Muscle of arm (tissue), 12 donors: Measurements from ENCODE around the gene CDON. TPM values are rescaled to one million over a fixed set of nuclear protein-coding genes. Genes with fewer than 3 reads are reported as not detected.

Source experiments
- DNase-seq: peaks from one replicate; pipeline ENCODE4 v3.0.0-alpha.2; 2013
- polyA plus RNA-seq, 12 donors: library from polyadenylated mRNA; unstranded; fragments of 120-200 nt; gene quantifications; one replicate each; pipeline ENCODE4 v1.2.1, GENCODE V29; 2013; ENCODE audit not compliant: insufficient read length in 12 of 12

Gene CDON
- polyA plus RNA-seq, 12 donors: 12.4 to 74.0 (median 27.3) TPM; not detected in 1

DNA sequence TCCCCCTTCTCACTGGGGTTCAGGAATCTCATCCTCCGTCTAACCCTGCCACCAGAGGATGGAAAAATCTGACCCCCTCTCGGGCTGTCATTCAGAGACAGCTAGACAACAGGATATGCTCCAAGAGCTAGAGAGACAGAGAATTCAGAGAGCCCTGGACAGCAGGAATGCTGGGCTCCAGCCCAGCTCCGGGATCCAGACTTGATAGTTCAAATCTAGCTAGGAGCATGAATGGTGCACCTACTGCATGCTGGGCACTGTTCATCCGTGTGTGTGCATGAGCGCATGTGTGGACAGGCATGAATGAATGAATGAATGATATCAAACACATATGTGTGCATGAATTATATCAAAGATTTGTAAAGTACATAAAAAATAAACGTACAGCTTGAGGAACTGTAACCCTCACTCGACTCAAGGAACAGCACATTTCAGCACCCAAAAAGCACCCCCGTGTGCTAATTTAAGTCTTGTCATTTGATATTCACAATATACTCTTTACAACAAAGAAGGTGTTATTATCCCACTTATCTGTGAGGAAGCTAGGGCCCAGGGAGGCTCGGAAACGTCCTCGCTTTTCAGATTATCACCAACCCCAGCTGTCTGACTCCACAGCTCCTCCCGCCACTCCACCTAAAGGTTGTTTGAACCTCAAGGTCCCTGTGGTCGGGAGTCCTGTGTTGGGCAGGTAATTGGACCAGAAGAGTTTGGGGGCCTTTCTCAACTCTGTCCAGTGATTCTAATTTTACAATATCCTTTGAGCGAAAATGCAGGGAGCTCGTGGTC lies 117.5 kb downstream of the CDON start:
- no peak for DNase-seq

DNA sequence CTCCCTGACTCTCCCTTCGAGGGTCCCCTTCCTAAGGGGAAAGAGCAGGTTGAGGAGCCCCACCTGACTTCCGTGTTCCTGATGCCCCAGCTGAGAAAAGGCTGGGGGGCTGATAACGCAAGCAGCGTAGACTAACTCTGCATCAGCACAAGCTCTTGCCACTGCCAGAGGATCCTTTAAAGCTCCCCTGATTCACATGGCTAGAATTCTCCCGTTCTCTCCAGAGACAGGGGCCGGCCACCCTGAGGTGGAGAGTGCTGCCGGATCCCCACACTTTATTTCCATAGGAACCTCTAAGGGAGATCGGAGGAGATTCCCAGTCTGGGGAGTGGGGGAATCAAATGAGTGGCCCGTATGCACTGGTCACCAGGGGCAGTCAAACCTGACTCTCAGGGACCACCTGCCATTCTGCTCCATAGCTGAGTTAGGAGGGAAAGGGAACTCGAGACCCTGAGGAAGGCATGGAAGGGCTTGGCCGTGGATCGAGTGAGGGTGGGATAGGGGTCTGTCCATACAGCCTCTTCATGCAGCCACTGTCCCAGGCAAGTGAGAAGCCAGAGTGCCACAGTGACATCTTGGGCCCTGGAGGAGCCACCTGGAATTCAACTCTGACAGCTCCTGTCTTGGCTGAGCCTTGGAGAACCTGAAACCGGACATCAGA lies 118.2 kb downstream of the CDON start:
- no peak for DNase-seq

DNA sequence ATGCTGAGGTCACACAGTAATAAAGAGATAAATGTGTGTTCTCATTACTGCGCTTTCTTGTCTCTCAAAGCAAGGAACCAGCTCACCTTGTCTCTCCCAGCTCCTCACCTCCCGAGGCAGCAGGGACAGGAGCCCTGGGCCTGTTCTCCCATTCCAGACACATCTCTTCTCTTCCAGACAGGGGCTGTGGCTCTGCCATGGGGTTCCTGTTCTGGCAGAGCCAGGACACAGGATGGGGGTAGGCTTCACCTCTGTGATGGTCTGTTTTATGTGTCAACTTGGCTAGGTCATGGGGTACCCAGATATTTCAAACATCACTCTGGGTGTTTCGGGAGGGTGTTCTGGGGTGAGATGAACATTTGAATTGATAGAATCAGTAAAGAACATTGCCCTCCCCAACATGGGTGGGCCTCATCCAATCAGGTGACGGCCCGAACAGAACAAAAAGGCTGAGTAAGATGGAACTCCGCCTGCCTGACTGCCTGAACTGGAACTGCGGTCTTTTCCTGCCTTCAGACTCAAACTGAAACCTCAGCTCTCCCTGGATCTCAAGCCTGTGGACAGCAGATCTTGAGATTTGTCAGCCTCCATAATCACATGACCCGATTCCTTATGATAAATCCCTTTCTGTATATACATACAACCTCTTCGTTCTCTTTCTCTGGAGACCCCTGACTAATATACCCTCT lies 118.9 kb downstream of the CDON start:
- no peak for DNase-seq

DNA sequence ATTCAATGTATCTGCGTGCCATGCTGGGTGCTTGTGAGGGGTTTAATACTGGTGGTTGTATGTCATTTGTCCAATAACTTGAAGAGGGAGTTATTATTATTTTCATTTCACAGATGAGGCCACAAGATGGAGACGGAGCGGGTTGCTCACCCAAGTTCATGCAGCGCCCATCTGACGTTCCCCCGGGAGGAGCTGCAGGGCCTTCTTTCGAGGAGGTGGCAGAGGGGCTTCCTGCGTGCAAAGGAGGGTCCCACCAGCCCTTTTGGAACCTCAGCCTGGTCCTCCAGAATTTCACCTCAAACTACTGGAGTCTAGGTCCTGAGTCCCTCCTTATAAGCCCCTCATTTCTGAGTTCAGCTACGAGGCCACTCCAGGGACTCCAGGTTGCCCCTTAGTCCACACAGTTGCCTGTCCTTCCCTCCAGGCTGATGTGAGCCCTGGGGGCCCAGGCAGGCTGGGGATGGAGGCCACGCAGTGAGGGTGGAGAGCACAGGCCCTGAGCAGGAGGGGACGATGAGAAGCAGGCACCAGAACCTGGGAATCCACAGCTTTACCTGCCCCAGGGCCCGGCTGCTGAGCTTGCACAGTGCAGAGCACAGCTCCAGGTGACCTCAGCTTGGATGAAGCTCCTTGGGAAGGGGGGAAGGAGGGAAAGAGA lies 119.8 kb downstream of the CDON start:
- DNase-seq: no peak

GRCh38 chr11:125941619-125942611 lies 120.8 kb downstream of the CDON start:
- DNase-seq: peak; percentile 58

DNA sequence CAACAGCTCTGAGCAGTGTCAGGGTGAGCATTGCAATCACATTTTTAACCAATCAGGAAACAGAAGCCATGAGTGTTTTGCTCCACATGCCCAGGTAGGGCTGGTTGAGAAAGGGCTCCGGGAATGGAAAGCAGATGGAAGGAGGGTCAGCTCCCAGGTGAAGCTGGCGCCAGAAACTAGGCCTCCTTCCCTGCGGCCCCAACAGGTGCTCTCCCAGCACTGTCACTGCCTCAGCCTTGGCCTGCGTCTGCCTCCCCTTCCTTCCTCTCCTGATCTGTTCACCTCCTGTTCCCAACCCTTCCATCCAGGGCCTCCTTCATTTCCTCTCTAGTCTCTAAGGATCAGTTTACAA lies 121.4 kb downstream of the CDON start:
- no peak for DNase-seq

GRCh38 chr11:125940145-125940544 lies 122.5 kb downstream of the CDON start:
- no peak for DNase-seq

- DNase-seq: peak; percentile 73
Observed at GRCh38 chr11:125939081-125939521, 123.6 kb downstream of the CDON start.

DNA sequence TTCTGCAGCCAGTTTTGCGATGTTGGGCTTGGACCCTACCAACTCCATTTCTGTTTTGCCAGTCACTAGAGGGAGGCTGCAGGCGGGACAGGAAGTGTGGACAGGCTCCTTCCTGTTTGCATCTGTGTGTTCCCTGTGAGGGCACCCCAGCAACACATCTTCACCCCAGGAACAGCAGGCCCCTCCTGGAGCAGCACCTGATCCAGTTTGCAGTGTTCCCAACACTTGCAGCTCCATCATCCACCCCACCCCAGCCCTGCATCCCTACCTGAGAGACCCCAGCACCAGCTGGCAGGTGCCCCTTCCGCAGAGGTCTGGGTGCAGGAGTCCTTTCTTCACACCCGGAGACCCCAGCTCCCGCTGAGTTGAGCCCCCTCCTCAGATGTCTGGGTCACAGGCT lies 124.2 kb downstream of the CDON start:
- no peak for DNase-seq

DNA sequence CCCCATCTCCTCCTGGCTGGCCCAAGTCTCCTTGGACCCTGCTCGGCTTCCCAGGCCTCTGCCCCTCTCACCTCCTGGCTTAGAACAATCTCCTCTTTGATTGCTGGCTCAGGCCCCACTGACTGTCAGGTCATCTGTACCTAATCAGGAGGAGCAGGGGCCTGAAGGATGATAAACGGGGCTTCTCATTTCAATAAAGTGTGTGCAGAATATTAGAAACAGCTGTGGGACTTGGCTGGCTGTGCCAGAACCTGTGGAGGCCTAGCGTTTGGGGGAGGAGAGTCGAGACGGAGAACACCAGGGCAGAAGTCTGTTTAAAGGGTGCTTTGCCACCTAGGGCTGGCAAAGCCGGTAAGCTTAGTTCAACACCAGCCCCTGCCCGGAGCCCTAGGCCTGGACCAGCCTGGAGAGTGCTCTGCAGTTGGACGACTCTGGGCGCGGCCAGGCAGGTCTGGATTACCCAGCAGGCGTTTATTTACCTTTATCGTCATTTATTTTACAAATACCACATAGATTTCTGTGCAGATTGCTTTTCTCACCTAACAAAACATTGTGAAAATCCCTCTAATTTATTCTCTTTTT lies 127.0 kb downstream of the CDON start:
- peak; percentile 69 for DNase-seq

GRCh38 chr11:125935056-125935455 lies 127.6 kb downstream of the CDON start:
- DNase-seq: no peak

DNA sequence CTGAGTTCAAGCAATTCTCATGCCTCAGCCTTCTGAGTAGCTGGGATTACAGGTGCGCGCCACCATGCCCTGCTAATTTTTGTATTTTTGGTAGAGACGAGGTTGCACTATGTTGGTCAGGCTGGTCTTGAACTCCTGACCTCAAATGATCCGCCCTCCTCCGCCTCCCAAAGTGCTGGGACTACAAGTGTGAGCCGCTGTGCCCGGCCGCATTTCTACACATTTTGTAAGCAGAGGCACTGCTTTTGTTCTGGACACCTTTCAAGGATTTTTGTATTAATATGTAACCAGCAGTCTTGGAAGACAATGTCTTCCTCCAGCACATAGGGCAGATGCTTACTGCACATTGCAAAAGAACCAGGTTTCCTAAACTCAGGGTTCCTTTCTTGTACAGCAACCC lies 128.2 kb downstream of the CDON start:
- no peak for DNase-seq

- no peak for DNase-seq
Observed at GRCh38 chr11:125933030-125933813, 129.4 kb downstream of the CDON start.

- no peak for DNase-seq
Observed at GRCh38 chr11:125932301-125932700, 130.4 kb downstream of the CDON start.

- DNase-seq: peak; percentile 73
Observed at GRCh38 chr11:125931668-125932067, 131.0 kb downstream of the CDON start.

DNA sequence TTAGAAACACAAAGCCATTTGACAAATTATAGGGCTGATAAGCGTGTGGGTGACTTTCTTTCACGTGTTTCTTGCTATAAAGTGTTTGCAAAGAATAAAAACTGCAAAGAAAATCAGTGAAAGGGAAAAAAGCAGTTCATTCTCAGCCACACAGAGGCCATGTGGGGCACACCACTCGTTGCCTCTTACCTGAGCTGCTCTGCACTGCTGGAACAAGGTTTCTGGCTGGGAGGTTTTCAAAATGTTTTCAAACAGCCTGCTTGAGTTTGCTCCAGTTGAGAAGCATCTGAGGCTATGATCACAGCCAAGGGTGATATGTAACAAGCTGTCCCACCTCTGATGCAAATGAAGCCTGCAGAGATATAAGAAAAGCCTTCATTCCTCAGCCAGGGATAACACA lies 131.6 kb downstream of the CDON start:
- no peak for DNase-seq

DNA sequence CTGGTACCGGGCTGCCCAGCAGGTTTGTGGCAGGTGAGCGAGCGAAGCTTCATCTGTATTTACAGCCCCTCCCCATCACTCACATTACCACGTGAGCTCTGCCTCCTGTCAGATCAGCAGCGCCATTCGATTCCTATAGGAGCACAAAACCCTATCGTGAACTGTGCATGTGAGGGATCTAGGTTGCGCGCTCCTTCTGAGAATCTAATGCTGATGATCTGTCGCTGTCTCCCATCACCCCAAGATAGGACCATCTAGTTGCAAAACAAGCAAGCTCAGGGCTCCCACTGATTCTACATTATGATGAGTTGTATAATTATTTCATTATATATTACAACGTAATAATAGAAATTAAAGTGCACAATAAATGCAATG lies 132.6 kb downstream of the CDON start:
- DNase-seq: no peak

GRCh38 chr11:125929445-125930075 lies 133.1 kb downstream of the CDON start:
- no peak for DNase-seq

- no peak for DNase-seq
Observed at GRCh38 chr11:125926682-125927081, 136.0 kb downstream of the CDON start.
